HG02943 (cell line): ENCODE results near the gene MUSK.
"Not testable (repeated sequence)": the region's sequence is repeated elsewhere in the genome, so short reads cannot be mapped to it uniquely, and the experiment has no call there.

Experiments
- ATAC-seq: cut with Tn5 transposase; IDR thresholded peaks from one replicate; pipeline ENCODE4 v1.9.1; 2021; ENCODE audit warnings: mild to moderate bottlenecking, low read depth, moderate library complexity; ENCODE audit not compliant: unreplicated experiment

MUSK gene

DNA sequence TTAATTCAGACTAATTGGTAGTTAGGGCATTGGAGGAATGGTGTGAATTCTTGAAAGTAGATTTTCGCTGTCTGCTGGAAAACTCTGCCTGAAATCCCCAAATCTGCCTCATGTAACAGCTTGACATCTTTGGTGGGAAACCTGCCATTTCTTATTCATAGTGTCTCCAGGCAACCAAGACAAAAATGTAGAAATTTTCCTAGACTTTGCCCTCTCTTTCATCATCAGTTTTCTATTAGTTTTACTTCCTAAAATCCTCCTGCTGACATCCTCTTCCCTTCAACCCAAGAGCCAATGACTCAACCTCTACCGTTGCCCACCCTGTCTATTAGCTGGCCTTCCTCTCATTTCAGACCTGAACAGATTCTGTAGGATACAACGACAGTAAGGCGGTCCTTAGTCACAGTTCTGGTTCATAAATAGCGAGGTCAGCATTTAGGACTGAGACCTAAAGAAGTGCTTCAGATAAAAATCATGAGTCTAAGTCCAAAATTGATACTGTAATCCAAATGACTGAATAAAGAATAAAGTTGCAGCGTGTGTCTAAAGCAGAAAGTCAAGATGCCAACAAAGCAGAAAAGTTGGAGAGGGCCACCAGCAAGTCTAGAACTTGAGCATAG lies 133.9 kb downstream of the MUSK start:
- ATAC-seq = no peak

GRCh38 chr9:110807956-110808598 lies 139.5 kb downstream of the MUSK start:
- peak; percentile 55 for ATAC-seq

DNA sequence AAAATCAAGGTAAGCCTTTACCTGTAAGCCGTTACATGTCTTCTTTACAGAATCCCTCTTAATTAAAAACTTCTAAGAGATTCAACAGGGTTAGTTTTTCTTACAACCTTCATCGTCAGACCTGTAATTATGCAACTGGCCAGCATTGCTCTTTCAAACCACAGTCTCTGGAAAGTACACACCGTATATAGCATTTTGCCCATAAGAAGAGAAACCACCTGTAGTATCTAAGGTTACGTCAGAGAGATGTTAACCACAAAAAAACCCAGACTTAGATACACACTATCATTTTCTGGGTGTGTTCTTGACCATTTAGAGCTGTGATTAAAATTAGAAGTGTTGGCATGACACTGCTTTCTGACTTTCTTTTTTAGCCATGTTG lies 140.0 kb downstream of the MUSK start:
- ATAC-seq = peak; percentile 98

- peak; percentile 30 for ATAC-seq
These were observed 140.5 kb downstream of the MUSK start for GRCh38 chr9:110809038-110809595.

GRCh38 chr9:110810262-110810976 lies 141.8 kb downstream of the MUSK start:
- no peak for ATAC-seq

DNA sequence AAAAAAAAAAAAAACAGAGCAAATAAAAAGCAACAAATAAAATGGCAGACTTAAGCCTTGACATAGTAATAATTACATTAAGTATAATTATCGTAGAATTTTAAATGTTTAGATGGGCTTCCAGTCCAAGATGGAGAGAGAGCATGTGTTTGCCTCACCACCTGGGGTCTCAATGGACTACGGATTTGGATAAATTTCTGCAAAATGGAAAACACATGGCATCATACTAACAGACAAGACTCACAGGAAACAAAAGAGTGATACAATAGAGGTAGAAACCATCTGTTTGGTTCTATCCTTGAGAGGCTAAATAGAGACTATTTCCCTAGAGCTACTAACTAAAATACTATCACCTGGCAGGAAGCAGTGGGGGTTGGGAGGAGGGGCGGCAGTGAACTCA lies 144.3 kb downstream of the MUSK start:
- no peak for ATAC-seq

DNA sequence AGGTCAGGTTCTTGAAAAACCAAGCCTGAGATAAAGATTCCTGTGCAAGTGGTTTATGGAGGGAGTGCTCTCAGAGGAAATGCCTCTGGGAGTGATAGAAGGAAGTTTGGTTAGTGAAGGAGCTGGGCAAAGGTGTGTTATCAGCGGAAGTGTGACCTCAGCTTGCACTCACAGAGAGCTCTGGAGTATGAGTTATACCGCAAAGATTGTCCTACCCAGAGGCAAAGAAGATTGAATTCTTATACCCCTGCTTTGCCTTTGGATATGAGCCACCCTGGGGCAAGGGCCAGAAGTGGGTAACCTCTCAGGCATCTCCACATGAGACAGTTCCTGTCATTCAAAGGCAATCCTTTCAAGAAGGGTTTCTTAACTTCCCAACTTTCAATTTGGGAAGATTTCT lies 145.6 kb downstream of the MUSK start:
- ATAC-seq = no peak

DNA sequence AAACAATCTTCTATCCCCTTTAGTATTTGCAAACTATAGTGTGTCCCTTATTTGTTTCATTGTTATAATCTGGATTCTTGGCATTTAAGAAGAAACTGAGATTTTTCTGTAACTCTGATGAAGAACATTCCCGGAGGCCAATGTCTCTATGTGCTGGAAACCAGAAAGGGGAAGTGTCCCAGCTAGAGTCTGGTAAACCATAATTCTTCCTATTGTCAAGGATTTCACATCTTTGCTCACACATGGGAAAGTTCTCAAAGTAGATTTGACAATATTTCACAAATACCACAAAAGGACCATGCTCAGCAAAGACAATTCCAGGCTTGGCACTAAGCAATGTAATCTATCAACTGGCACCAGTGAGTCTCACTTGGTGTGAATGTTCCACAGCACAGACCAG lies 146.8 kb downstream of the MUSK start:
- ATAC-seq = no peak

GRCh38 chr9:110820381-110820780 lies 151.8 kb downstream of the MUSK start:
- ATAC-seq = no peak

GRCh38 chr9:110821064-110821463 lies 152.5 kb downstream of the MUSK start:
- ATAC-seq = peak; percentile 95

- ATAC-seq = not testable (repeated sequence)
These were observed 156.5 kb downstream of the MUSK start for GRCh38 chr9:110825129-110825528.

- no peak for ATAC-seq
These were observed 157.4 kb downstream of the MUSK start for GRCh38 chr9:110825950-110826349.

GRCh38 chr9:110826400-110826799 lies 157.8 kb downstream of the MUSK start:
- not testable (repeated sequence) for ATAC-seq

- no peak for ATAC-seq
These were observed 159.7 kb downstream of the MUSK start for GRCh38 chr9:110828264-110828663.

DNA sequence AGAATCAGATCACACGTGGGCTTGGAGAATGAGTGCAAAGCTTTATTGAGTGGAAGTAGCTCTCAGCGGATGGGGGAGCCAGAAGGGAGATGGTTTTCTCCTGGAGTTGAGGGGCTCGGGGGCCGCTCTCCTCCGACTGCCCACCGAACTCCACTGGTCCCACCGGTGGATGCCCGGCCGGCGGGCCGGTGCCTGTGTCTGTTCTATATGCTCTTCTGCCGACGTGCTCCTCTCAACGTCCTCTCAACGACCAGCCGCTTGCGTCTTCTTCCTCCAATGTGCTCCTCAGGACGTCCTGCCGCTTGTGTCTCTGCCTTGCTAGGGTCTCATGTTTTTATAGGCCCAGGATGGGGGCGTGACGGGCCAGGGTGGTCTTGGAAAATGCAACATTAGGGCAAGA lies 161.9 kb downstream of the MUSK start:
- ATAC-seq = no peak

DNA sequence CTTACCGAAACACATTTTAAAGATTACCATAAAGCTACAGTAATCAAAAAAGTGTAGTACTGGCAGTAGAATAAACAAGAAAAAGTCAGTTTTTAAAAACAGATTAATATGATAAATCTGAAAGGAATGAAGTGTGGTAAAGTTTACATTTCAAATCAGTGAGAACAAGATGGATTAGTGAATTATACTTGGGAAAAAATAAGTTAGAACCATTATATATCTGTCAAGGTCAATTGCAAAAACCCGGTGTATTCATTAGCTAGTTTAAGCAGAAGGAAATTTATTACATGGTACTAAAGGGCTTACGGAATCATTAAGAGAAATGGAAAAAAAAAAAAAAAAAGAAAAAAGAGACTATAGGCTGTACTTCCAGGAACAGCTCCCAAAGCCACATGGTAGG lies 164.3 kb downstream of the MUSK start:
- no peak for ATAC-seq

DNA sequence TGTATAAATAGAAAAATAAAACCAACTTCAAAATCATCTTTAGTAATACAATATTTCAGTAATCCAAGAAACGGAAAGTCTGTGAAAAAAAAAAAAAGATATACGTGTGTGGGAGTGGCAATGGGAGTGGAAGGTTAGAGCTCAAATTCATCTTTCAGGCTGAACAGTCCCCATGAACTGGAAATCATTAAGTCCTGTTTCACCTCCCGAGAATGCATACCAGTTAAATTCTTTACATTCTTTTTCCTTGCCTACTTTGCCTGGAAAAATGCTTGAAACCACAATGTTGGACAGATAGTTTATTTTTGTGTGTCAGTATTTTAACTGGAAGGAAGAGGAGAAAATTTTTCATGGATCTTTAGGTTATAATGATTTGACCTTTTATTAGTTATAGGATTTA lies 166.8 kb downstream of the MUSK start:
- ATAC-seq = no peak

- no peak for ATAC-seq
These were observed 167.3 kb downstream of the MUSK start for GRCh38 chr9:110835859-110836271.

DNA sequence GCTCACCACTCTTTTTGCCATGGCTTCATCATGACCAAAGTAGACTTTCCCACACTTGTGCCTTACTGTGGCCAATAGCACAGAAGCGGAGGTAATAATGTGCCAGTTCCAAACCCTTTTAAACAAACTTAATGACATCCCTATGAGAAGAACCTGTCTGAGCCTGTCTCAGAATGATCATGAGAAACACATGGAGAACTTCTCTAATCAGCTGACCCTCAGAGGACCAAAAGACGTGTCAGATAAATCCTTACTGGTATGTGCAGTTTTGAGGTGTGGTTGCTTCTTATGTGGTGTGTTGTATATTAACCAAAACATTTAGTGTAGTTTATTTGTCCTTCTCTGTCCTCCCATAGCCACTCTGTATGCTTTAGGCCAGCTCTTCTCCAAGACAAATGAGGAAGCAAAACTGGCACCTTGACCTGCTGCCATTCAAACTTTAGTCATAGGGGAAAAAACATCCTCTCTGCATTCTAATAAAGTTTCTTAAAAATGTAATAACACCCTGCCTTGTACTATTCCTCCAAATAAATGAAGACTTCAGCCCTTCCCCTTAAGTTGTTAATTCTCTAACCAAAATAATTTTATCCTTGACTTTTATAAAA lies 168.9 kb downstream of the MUSK start:
- no peak for ATAC-seq

GRCh38 chr9:110842169-110842568 lies 173.6 kb downstream of the MUSK start:
- ATAC-seq = no peak

DNA sequence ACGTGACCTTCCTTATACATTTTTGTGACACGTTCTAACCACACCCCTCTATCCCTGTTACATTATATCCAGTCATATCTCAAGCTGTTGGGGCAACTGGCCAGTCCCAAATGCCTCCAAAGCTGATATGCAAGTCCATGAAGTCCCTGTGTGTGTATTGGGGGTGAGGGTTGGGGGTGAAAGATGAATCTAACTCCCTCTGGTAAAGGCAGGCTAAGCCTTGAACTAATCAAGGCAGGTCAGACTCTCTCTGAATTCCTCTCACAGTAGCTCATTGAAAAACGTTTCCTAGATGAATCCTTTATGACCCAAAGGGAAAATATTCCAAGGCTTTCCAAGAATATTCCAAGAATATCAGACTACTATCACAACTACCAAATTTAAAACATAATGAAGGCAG lies 174.4 kb downstream of the MUSK start:
- no peak for ATAC-seq
